ENCODE results near the gene CPPED1.

The CPPED1 gene

DNA sequence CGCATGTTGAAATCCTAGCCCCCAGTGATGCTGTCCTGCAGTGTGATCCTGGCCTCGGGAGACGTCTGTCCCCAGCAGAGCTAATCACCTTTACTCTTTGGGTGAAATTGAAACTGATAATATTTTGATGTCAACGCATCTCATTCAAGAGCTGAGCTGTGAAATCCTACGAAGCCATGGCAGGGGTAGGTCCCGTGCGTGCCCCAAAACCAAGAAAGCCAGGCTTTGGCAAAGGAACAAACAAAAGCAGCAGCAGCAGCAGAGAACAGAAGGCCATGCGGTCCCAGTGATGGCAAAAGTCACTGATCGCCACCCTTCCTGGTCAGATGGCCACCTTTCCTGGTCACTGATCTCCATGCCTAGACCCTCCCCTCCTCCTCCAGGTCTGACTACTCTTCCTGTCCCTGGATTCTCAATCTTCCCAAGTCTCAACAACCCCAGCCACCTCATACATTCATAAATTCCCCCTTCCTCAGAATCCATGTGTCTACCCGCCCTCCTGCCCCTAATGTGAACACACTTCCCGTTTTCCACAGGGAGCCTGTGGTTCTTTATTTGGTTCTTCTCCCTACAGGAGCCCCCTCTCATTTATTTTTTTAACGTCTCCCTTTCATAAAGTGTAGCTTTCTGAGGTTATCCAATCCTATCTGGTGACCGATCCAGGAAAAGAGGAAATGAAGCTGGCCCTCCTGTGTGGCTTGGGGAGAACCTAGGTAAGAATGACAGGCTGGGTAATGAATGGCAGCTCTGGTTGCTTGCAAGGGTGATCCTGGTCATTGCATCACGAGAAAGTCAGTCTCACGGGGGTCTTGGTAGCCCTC, 50.3 kb downstream of the CPPED1 start:
- no peak overlapping the region for H3K27ac Mint-ChIP-seq
- H3K27me3 Mint-ChIP-seq (ENCODE audit: low read depth) = no peaks in the 10 kb centered on the region
- H3K4me3 Mint-ChIP-seq = no peak overlapping the region
- H3K9me3 Mint-ChIP-seq = no peaks in the 10 kb centered on the region
- TF ChIP-seq, protein P1, sequence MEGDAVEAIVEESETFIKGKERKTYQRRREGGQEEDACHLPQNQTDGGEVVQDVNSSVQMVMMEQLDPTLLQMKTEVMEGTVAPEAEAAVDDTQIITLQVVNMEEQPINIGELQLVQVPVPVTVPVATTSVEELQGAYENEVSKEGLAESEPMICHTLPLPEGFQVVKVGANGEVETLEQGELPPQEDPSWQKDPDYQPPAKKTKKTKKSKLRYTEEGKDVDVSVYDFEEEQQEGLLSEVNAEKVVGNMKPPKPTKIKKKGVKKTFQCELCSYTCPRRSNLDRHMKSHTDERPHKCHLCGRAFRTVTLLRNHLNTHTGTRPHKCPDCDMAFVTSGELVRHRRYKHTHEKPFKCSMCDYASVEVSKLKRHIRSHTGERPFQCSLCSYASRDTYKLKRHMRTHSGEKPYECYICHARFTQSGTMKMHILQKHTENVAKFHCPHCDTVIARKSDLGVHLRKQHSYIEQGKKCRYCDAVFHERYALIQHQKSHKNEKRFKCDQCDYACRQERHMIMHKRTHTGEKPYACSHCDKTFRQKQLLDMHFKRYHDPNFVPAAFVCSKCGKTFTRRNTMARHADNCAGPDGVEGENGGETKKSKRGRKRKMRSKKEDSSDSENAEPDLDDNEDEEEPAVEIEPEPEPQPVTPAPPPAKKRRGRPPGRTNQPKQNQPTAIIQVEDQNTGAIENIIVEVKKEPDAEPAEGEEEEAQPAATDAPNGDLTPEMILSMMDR (IDR thresholded peaks at IDR 0.05; ENCODE audit: unreplicated experiment in 3 of 3) = no peak
- peaks cover 4% of the 10 kb centered on the region for H3K4me1 Mint-ChIP-seq
- H3K36me3 Mint-ChIP-seq (ENCODE audit: low read depth) = peaks cover under 1% of the 10 kb centered on the region

DNA sequence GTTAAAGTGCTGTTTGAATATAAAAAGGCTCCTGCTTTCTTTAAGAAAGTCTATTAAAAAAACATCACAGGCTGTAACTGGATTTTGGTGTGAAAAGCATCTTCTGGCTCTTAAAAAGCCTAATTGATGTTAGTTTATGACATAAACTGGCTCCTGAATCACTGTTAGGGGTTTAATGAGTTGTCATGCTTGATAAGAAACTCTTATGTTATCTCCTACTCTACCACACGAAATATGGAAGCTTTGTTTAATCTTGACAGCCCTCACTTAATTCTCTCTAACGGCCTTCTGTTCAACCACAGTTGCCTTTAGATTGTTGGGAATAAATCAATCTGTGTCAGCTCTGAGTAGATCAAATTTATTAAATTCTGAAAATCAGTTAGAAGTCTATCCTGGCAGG, 51.5 kb downstream of the CPPED1 start:
- Mint-ChIP-seq H3K27ac (no peak overlapping the region), H3K4me3 (no peak overlapping the region), H3K36me3 (ENCODE audit: low read depth) (peaks cover 6% of the 10 kb centered on the region), H3K27me3 (ENCODE audit: low read depth) (no peaks in the 10 kb centered on the region), H3K9me3 (no peaks in the 10 kb centered on the region), H3K4me1 (no peaks in the 10 kb centered on the region)
- TF ChIP-seq, protein P1 (IDR thresholded peaks at IDR 0.05; ENCODE audit: unreplicated experiment in 3 of 3) = no peak

DNA sequence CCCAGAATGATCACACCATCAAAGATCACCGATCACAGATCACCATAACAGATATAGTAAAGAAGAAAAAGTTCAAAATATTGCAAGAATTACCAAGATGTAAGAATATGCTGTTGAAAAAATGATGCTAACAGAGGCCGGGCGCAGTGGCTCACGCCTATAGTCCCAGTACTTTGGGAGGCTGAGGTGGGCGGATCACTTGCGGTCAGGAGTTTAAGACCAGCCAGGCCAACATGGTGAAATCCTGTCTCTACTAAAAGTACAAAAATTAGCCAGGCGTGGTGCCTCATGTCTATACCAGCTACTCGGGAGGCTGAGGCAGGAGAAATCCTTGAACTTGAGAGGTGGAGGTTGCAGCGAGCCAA, 53.2 kb downstream of the CPPED1 start:
- H3K4me1 Mint-ChIP-seq = no peaks in the 10 kb centered on the region
- no peak overlapping the region for H3K27ac Mint-ChIP-seq
- no peaks in the 10 kb centered on the region for H3K27me3 Mint-ChIP-seq (ENCODE audit: low read depth)
- peaks cover 13% of the 10 kb centered on the region for H3K36me3 Mint-ChIP-seq (ENCODE audit: low read depth)
- TF ChIP-seq, protein P1 (IDR thresholded peaks at IDR 0.05; ENCODE audit: unreplicated experiment in 3 of 3) = no peak
- H3K9me3 Mint-ChIP-seq = peaks cover 5% of the 10 kb centered on the region
- H3K4me3 Mint-ChIP-seq = no peak overlapping the region

DNA sequence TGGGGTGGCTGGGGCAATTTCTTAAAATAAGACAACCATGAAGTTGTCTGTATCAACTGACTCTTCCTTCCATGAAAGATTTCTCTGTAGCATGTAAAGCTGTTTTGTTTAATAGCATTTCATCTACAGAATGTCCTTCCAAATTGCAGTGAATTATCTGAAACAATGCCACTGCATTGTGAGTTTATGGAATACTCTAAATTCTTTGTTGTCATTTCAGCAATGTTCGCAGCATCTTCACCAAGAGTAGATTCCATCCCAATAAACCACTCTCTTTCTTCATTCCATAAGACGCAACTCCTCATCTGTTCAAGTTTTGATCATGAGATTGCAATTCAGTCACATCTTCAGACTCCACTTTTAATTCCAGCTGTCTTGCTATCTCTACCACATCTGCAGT, 54.6 kb downstream of the CPPED1 start:
- TF ChIP-seq, protein P1 (IDR thresholded peaks at IDR 0.05; ENCODE audit: unreplicated experiment in 3 of 3) = no peak
- Mint-ChIP-seq H3K9me3 (peaks cover 18% of the 10 kb centered on the region), H3K36me3 (ENCODE audit: low read depth) (peaks cover 28% of the 10 kb centered on the region), H3K27ac (no peak overlapping the region), H3K4me3 (no peak overlapping the region), H3K4me1 (no peaks in the 10 kb centered on the region), H3K27me3 (ENCODE audit: low read depth) (no peaks in the 10 kb centered on the region)

DNA sequence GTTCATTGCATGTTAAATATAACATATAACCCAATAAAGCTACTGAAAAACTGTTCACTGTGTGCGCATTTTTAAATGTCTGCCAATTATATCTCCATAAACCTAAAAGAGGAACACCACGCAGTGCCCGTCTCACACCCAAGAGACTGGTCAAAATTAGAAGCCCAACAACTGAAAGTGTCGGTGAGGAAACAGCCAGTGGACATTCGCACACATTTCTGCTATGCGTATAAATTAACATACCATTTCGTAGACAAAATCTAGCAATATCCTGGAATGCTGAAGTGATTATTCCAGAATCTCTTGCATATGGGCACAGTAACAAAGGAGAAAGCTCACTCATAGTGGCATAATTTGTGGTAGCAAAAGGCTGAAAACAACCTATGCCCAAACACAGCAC, 55.9 kb downstream of the CPPED1 start:
- peaks cover 37% of the 10 kb centered on the region for H3K36me3 Mint-ChIP-seq (ENCODE audit: low read depth)
- H3K4me1 Mint-ChIP-seq = no peaks in the 10 kb centered on the region
- H3K4me3 Mint-ChIP-seq = no peak overlapping the region
- H3K27me3 Mint-ChIP-seq (ENCODE audit: low read depth) = no peaks in the 10 kb centered on the region
- TF ChIP-seq, protein P1 (IDR thresholded peaks at IDR 0.05; ENCODE audit: unreplicated experiment in 3 of 3) = no peak
- no peak overlapping the region for H3K27ac Mint-ChIP-seq
- H3K9me3 Mint-ChIP-seq = peaks cover 26% of the 10 kb centered on the region

DNA sequence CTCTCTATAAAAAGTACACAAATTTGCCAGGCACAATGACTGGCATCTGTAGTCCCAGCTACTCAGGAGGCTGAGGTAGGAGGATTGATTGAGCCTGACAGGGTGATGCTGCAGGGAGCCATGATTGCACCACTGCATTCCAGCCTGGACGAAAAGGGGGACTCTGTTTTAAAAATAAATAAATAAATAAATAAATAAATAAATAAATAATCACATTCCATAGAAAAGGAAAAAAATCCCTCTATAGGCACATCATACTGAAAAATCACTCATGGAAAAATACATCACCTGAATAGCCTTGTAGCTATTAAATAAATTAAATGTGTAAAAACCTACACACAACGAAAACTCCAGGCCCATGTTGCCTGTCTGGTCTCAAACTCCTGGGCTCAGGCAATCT, 56.4 kb downstream of the CPPED1 start:
- Mint-ChIP-seq H3K27me3 (ENCODE audit: low read depth) (no peaks in the 10 kb centered on the region), H3K4me1 (no peaks in the 10 kb centered on the region), H3K9me3 (peaks cover 26% of the 10 kb centered on the region), H3K27ac (no peak overlapping the region), H3K4me3 (no peak overlapping the region), H3K36me3 (ENCODE audit: low read depth) (peaks cover 37% of the 10 kb centered on the region)
- TF ChIP-seq, protein P1 (IDR thresholded peaks at IDR 0.05; ENCODE audit: unreplicated experiment in 3 of 3) = no peak
